Lower leg skin (tissue), 4 donors: ENCODE data around the gene DHCR7. TPM values are rescaled to one million over a fixed set of nuclear protein-coding genes. Genes with fewer than 3 reads are reported as not detected.

Experiments used
- DNase-seq, 2 donors: peaks; one replicate each; pipeline ENCODE4 v3.0.0-alpha.2; 2019; ENCODE audit warnings: low spot score in 2 of 2
- H3K4me3 ChIP-seq: fragments of 200-600 bp; sonication (generic); 2 replicates; pipeline ENCODE4 v1.5.1; 2017; ENCODE audit warnings: mild to moderate bottlenecking, low read depth; ENCODE audit not compliant: poor library complexity, severe bottlenecking
- CTCF ChIP-seq, 3 donors: fragments of 450-650 bp; IDR thresholded peaks; one replicate each; pipeline ENCODE4 v1.5.1; 2016; ENCODE audit warnings: antibody characterized with exemption in 3 of 3, mild to moderate bottlenecking in 3 of 3, moderate library complexity in 2 of 3
- POLR2A ChIP-seq, 2 donors: fragments of 450-650 bp; IDR thresholded peaks; one replicate each; pipeline ENCODE4 v1.6.1; 2016 to 2017; ENCODE audit warnings: antibody characterized with exemption in 2 of 2, mild to moderate bottlenecking in 1 of 2, moderate library complexity in 1 of 2
- WGBS, 2 donors: methylation state at CpG; one replicate each; pipeline ENCODE4 v1.1.5; 2018; 5-methylcytosine and 5-hydroxymethylcytosine counted together
- intact Hi-C: fragments of 100-400 bp; cut with DNase I; formaldehyde crosslinking; loops from one replicate; pipeline ENCODE4 v1.15.0; 2023; ENCODE audit warnings: low total_unique reads
- total RNA-seq, 4 donors: library from RNA; depleted of rRNA; stranded (reverse); fragments of >200 nt; gene quantifications; one replicate each; pipeline ENCODE4 v1.1.0, GENCODE V29; 2016

Gene DHCR7
- total RNA-seq, 4 donors from 2014 or later: 45.2 to 142 (median 89.0) TPM

- TF ChIP-seq CTCF (IDR thresholded peaks at IDR 0.05) (no peak), POLR2A (IDR thresholded peaks at IDR 0.05) (no peak)
- DNase-seq: no peak
- intact Hi-C loops: no loop called here
- 77 to 86% methylated on average over 10 of the region's 10 CpGs for WGBS, 2 donors
- H3K4me3 ChIP-seq: no peak overlapping the region
These were observed 50.8 kb downstream of the DHCR7 start for GRCh38 chr11:71397331-71397860.

- TF ChIP-seq CTCF (IDR thresholded peaks at IDR 0.05) (no peak), POLR2A (IDR thresholded peaks at IDR 0.05) (no peak)
- intact Hi-C loops: no loop called here
- no peak for DNase-seq
- no peak overlapping the region for H3K4me3 ChIP-seq
- WGBS, 2 donors: 70 to 75% methylated on average over 16 of the region's 16 CpGs
These were observed 51.6 kb downstream of the DHCR7 start for GRCh38 chr11:71396548-71397123.

DNA sequence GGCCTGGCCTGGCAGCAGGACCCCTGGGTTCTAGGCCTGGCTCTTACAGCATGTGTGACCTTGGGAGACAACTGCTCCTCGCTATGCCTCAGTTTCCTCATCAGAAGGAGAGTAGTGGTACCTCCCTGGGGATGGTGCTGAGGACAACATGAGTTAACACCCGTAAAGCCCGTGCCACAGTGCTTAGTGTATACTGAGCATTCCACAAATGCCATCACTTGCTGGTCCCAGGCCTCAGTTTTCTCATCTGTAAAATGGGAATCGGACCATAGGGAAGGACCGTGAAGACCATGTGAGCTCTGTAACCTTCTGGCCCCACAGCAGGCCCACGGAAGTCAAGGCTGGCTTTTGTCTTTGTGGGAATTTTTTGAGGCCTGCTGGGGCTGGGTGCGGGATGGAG is 52.4 kb downstream of the DHCR7 start:
- no peak for TF ChIP-seq POLR2A (IDR thresholded peaks at IDR 0.05)
- no peak for TF ChIP-seq CTCF (IDR thresholded peaks at IDR 0.05)
- H3K4me3 ChIP-seq: no peak overlapping the region
- DNase-seq: no peak
- intact Hi-C loops: no loop called here
- 88 to 91% methylated on average over 7 of the region's 7 CpGs for WGBS, 2 donors

GRCh38 chr11:71395263-71395560 is 53.0 kb downstream of the DHCR7 start:
- TF ChIP-seq POLR2A (IDR thresholded peaks at IDR 0.05) (no peak), CTCF (IDR thresholded peaks at IDR 0.05) (no peak)
- H3K4me3 ChIP-seq: no peak overlapping the region
- intact Hi-C loops: no loop called here
- 75 to 76% methylated on average over 5 to 7 of the region's 7 CpGs for WGBS, 2 donors
- DNase-seq: no peak

DNA sequence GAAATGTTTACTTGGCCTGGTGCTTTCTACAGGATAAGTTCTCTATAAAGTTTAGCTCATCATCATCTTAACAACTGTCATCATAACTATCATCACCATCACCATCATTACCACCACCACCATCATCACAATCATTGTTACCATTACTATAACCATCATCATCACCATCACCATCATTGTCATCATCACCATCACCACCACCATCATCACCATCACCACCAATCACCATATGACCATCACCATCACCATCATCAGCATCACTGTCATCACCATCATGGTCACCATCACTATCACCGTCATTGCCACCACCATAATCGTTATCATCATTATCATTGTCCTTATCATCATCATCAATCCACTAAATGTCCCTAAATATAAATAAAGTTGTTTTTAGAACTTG is 54.9 kb downstream of the DHCR7 start:
- 87 to 93% methylated on average over 2 of the region's 2 CpGs for WGBS, 2 donors
- no peak for DNase-seq
- H3K4me3 ChIP-seq: no peak overlapping the region
- TF ChIP-seq POLR2A (IDR thresholded peaks at IDR 0.05): no peak
- TF ChIP-seq CTCF (IDR thresholded peaks at IDR 0.05): no peak
- intact Hi-C loops: no loop called here

DNA sequence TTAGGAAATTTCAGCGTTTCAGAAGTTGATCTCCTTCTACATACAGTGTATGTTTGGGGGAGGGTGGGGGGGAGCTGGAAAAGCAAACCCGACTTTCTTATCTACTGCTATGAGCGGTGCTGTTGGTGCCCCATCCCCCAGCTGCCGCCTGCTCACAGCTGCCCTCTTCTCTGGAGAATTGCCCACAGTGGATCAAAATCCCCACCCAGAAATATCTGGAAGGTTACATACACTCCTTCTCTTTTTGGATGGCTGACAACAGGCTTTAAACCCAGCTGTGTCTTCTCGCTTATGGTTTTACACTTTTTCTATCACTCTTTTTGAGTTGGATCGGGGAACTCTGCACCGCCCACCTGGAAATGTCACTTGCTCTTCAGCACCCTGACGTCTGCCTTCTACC is 56.4 kb downstream of the DHCR7 start:
- H3K4me3 ChIP-seq: no peak overlapping the region
- DNase-seq: no peak
- intact Hi-C loops: no loop called here
- no peak for TF ChIP-seq CTCF (IDR thresholded peaks at IDR 0.05)
- WGBS, 2 donors: 24 to 37% methylated on average over 8 of the region's 8 CpGs
